Epidermal melanocyte (primary cell): ENCODE data around the gene PISD.

Source experiments
- DNase-seq: peaks from one replicate; pipeline ENCODE4 v3.0.0; 2011; ENCODE audit warnings: low spot score; ENCODE audit not compliant: insufficient read length

The PISD gene

DNA sequence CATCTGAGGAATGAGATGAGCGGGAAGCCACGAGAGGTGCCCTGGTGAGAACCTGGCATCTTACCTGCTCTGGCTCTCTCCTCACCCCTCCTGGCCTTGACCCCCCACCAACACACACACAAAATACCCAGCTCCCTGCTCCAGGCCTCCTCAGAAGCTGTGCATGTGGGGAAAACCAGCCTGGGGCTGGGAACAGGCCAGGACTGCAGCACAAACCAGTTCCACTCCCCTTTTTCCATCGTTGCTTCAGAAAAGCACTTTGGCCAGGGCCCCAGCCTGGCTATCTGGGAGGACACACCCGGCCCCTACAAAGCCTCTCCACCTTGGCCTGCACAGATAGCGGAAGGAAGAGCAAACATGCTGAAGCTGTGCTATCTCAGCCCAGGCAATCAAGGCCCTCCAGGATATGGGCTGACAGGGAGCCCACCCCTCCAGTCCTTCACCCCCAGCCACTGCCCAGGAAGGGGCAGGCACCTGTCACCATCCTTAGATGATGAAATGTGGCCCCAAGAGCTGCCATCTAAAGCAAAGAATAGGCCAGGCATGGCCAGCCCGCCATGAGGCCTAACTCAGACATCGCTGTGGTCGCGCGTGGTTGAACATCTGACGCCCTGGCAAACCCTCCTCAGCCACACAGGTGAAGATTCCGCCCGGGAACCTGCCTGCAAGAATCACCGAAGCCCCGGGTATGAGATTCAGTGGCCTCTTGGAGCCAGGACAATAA, 35.4 kb downstream of the PISD start:
- no peak for DNase-seq

DNA sequence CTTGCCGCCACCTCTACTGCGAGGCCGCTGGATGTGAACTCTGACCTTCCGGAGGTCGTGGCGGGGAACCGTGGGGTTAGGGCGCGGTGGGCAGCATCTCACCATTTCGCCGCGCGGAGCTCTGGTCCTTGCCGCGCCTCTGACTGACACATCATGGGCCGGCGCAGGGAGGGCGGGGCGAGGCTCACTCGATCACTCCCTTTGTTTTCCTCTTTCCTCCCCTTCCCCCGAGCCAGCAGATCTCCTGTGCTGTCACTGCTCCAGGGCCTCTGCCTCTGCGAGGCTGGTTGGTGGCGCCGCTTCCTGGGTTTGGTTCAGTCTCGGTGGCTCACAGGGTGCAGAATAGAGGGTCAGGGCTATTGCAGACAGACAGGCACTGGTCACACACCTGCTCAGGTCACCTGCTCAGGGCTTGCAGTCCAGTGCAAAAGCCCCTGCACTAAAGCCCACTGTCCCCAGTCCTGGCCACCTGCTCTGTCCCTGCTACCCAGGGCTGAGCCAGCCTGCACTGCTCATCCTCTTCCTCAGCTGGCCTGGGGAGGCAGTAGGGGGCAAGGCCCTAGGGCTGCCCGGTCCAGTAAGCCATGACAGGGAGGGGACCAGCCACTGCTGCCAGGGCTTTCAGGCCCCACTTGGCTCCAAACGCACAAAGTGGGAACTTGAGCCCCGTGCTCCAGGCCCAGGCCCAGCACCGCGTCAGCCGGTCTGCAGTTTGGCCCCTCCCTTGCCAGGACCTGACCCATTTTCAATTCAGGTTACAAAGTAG, 36.2 kb downstream of the PISD start:
- no peak for DNase-seq

DNA sequence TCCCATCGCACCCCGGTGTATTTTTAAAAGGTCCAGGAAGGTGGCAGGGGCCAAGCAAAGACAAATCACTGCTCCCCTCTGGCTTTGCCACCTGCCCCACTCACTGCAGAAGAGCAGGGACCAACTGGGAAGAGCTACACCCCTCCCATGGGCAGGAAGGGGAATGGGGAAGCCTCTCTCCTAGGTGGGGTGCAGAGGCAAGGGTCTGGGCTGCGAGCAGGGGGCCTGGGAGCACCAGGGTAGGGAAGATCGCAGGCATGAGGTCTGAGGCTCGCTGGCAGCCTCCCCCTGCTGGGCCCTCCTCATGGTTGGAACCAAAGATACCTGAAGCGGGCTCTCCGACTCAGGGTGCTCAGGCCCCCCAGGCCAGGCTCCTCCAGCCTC, 36.8 kb downstream of the PISD start:
- no peak for DNase-seq

DNA sequence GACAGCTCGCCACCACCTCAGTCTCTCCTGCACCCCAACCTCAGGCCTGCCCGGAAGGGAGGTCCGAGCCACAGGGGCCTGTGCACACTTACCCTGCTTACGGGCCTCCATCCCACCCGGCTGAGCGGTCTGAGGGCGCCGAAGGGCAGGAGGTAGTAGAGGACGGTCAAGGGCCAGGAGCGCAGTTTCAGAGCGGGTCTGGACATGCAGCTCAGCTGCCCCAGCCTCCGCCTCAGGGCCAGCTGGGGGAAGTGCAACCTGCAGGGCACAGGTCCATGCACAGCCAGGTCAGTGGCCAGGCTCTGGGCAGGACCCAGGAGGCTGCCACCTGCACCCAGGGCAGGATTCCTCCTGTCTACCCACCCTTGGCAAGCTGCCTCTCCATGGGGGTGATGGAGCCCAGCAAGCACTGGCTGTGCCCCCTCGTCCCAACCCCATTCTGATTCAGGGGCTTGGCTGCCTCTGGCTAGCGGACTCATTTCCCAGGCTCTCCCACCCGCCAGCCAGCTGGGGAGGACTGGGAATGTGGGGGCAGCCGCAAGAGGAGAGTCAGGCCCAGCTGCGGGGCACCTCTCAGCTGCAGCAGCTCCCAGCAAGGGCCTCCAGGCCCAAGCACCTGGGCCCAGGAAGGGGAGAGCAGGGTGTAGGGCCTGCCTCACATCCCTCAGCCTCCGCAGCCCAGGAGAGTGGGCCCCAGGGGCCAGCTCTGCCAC, 38.3 kb downstream of the PISD start:
- no peak for DNase-seq

DNA sequence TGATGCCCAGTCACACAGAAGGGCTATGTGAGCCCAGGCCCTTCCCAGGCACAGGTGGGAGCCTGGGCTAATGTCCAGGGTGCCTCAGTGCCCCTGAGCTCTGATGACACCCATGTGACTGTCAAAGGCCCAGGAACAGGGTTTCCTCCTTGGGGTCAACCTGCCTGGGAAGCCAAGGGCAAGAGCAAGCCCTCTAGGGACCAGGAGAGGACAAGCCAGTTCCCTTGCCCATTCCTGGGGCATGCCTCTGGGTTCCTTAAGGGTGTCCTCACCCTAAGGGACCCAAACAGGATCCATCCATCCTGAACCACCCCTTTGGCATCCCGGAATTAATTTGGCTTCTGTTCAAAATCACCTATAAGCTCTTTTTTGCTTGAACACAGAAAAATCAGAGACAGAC, 39.0 kb downstream of the PISD start:
- DNase-seq = no peak

DNA sequence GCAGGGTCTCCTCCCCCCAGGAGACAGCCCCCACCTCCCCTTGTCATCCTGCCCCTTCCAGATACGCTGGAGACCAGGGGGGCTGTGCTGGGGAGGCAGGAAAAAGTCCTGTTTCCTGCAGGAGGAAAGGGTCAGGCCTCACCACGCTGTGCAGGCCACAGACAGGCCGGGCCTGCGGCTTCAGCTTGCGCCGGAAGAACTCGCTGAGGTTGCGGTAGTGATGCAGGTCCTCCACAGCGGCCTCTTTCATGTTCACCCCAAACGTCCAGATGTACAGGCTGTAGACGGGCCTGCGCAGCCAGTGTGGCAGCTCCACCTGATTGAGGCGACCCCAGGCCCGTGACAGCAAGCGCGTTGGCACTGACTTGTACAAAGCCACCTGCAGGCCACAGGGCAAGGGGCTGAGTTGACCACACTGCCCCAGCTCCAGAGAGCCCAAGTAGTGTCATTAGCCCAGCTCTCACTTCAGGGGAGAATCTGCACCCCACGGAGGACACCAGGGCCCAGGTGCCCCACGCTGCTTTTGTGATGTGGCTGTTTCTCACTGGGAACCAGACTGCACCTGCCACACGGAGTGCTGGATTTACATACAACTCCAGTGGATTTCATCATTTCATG, 40.4 kb downstream of the PISD start:
- DNase-seq = no peak

DNA sequence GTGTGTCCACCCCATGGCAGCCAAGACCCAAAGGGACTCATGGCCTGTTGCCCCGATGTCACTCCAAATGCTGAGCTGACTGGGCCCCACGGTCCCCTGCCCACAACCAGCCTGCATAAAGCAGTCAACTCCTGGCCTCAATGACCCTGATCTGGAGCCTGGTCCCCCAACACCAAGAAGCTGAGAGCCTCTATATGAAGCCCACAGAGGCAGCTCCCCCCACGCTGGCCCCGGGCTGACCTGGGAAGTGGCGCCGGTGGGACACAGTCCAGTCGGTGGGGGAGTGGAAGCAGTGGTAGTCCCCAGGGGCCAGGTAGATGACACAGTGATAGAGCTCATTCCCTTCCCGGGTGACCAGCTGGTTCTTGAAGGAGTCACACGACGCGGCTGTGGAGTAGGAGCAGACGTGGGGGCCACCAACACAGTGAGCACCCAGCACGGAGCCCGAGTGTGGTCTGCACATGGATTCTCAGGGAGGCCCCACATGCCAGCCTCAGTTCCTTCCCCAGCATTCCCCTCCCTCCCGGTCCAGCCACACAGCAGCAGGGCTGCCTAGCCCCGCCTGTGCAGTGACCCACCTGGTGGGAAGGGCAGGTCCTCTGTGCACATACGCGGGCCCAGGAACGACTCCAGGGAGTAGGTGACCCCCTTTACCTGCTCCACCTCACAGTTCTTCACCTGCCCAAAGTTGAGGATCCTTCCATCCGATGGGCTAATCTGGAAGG, 41.1 kb downstream of the PISD start:
- DNase-seq = no peak

DNA sequence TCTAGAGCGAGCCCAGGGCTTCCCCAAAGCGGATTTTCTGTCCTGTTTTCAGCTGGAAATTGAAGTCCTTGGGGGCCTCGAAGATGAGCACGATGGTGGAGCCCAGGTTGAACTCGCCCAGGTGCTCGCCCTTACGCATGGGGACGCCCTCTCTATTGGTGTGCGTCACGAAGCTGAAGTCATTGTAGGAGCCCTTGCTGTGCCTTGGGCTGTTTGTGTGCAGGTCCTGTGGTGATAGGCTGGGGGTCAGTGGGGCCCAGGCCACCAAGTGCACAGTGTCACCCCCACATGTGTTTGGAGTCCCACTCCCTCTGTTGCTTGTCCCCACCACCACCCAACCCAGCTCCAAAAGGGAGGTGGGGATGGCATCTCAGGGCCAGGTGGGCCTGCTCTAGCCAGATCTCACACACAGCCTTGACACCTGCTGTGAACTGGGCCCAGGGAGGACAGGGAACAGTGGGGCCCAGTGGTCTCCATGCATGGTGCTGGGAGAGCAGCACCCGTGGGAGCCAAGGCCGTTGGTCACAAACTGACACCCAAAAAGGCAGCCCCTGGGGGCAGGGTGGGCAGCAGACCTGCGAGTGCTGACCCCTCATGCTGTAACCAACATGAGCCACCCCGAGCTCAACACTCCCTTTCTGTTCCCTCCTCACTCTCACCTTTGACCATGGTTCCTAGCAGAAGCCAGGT, 42.3 kb downstream of the PISD start:
- DNase-seq = no peak

DNA sequence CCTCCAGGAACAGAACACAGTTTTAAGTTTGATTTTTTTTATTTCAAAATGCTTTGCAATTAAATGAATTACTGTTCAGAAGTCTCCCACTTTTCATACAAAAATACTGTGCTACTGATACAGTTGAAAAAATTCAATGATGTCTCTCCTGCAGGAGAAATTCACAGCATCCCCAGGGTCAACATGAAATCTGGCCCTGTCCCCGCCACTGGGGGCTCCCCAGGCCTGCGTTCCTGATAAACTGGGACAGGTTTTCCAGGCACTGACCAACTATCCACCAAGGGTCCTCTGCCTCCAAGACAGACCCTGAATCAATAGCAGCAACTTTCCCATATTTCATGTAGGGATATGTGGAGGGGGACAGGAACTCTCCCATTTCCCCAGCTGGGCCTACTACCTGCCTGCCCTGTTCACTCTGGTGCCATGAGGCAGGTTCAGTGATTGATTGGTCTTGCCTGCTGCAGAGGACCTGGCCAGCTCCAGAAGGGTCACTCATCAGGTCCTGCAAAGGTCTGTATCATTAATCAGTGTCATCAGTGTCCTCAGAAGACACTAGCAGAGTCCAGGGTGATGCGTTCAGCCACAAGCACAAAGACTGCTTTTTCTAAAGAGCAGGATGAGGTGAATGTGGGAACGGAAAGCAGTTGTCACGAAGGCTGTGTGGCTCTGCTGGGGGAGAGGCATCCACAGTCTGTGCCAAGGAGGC, 43.4 kb downstream of the PISD start:
- no peak for DNase-seq

DNA sequence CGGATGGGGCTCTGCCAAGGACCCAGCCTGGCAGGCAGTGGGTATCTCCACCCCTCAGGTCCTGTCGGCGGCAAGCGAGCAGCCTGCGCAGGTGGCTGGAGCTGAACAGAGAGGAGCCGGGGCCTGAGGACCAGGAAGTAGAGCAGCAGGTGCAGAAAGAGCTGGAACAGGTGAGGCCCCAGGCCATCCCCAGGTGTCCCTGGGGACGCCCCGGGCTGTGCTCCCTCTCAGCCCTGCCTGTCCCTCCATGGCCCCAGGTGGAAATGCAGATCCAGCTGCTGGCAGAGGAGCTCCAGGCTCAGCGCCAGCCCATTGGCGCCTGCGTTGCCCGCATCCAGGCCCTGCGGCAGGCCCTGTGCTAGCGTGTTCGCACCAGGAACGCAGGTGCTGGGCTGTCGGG, 44.0 kb downstream of the PISD start:
- no peak for DNase-seq

DNA sequence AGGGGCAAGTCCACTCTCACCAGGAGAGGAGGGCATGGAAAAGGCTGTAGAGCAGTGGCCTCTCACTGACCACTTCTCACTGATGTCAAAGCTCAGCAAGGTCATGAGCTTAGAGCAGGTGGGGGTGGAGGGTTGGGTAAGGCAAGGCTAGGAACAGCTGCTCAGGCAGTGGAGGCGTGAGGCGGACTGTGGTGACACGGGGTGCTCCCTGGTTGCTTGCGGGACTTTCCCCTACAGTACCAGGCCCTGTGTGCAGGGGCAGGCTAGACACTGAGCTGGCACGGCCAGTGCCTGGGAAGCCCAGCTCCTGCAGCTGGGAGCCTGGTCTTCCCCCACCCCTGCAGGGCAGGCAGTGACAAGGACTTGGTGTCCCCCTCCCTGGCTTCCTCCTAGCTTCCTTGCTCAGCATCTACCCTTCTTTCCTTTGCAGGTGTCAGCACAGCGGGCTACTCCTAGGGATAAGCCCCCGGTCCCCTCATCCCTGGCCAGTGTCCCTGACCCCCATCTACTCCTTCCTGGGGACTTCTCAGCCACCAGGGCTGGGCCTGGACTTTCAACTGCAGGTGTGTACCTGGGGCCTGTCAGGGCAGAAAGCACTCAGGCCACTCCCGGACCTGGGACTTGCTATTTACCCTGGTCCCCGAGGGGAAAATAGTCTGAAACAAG, 45.6 kb downstream of the PISD start:
- no peak for DNase-seq

DNA sequence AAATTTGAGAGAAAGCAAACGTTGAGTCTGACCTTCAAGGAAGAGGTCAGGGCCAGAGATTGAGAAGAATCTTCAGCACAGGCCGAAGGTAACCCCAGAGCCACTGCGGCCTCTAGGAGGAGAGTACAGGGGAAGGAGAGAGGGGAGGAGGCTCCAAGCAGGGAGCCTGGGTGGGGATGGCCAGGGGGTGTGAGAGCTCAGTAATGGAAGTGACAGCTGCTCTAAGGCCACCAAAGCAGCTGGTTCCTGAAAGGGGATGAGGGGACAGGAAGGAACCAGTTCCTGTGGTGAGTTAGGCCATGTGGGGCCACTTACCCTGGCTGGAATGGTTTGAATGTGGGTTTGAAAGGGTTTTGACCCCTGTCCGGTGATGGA, 46.1 kb downstream of the PISD start:
- DNase-seq = no peak

DNA sequence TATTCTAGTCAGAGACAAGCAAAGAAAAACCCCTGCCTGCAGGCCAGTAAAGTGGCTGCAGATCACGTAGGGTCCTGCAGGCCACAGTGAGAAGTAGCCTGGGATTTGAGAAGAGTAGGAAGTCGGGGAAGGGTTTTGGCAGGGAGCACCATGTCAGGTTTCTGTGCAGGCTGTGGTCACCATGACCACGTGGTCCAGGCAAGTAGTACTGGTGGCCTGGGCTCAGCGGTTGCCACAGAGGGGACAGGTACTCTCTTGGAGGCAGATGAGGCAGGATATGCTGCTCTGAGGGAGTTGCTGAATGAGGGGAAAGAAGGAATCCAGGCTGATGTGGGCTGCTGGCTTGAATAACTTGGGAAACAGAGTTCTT, 46.5 kb downstream of the PISD start:
- DNase-seq = no peak

DNA sequence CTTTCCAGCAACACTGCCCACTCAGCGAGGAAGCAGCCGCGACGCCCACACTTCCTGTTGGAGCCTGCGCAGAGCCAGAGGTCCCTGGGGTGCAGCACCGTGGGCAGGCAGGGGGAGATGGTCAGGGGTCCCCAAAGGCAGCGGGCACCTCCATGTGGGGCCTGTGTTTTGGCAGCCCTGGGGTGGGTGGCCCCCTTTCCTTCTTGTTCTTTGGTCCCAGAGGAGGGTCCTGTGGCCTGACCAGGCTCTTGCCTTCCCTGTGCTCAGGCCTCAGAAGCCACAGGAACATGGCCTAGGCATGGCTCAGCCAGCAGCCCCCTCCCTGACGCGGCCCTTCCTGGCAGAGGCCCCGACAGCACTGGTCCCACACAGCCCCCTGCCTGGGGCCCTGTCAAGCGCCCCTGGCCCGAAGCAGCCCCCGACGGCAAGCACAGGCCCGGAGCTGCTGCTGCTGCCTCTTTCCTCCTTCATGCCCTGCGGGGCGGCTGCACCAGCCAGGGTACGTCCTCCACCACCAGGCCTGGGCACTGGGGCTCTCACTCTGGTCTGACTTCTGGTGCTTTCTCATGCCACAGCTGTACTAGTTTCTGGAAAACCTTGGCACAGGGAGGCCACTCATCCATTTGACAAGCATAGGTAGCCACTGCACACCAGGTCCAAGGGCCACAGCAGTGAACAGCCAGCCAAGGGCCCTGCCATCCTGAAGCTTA, 47.1 kb downstream of the PISD start:
- no peak for DNase-seq

DNA sequence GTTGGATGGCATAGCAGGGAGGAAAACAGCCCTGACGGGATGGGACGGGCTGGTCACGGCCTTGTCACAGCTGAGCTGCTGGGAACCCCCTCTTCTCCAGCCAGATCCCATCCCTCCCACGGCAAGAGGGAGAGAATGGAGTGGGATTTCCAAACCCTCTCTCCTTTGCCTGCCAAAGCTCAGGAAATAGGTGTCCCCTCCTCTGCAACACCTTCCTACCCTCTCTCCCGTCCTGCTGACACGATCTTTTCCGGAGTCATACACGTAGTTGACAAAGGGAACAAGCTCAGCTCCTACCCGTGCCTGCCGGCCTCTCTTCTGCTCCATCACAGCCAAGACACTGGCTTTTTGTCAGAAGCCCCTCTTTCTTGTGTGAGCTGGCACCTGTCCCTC, 48.1 kb downstream of the PISD start:
- no peak for DNase-seq

DNA sequence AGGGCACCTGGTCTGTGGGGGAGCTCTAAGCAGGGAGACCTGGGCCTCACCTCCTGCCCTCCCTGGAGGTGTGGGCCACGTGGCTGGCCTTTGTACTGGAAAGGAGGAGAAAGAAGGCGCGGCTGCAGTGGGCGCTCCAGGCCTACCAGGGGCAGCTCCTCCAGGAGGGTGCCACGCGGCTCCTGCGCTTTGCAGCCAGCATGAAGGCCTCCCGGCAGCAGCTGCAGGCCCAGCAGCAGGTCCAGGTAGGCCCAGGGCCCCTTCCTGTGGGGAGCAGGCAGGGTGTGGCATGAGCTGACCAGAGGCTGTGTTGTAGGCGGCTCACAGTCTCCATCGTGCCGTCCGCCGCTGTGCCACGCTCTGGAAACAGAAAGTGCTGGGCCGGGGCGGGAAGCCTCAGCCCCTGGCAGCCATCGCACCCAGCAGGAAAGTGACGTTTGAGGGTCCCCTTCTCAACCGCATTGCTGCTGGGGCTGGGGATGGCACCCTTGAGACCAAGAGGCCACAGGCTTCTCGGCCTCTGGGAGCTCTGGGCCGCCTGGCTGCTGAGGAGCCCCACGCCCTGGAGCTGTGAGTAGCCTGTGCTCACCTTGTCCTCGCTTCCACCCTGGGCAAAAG, 48.6 kb downstream of the PISD start:
- DNase-seq = no peak

DNA sequence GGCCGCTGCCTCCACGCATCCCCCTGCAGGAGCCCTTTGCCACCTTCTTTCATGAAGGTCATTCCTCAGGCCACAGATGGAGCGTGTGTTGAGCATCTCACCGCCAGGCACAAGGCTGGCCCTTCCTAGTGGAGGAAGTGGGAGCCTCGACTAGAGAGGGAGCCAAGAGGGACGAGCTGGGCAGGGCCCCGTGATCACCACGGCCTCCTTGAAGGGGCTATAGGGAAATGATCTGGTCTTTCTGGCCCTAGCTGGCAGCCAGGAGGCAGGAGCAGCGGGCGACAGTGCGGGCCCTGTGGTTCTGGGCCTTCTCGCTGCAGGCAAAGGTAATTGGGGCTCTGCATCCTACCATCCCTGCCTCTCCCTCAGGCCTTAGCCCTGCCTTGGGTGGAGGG, 49.1 kb downstream of the PISD start:
- DNase-seq = no peak

DNA sequence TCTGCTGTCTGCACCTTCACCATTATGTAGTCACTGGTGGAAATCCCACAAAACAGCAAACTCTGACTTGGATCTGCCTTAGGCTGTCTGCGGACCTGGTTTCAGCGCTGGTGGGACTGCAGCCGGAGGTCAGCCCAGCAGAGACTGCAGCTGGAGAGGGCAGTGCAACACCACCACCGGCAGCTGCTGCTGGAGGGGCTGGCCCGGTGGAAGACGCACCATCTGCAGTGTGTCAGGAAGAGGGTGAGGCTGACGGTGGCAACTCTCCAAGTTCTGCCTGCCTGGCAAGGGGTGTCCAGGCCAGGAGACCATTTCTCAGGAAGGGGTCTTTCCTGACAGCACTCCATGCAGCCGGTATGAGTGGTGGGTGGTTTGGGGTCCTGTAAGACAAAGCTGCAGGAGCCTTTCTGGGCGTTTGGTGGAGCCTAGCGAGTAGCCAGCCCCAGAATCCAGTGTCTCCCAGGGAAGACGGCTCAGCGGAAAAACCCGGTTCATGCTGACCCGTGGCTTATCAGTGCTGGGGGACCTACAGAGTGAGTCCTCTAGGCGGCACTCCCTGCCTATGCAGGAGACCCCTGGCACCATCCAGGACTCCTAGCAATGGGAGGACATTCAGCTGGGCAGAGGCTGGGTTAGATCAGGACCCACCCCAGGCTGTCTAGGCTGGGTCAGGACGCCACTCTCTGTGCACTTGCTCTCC, 50.8 kb downstream of the PISD start:
- DNase-seq = no peak
